GM23338 (cell line): ENCODE measurements around the gene SHISA3. TPM values are rescaled to one million over a fixed set of nuclear protein-coding genes. Genes with fewer than 3 reads are reported as not detected.

Experiments used
- ATAC-seq: fragments of 200-7000 bp; cut with Tn5 transposase; 3 replicates; pipeline ENCODE4 v1.9.1; 2020
- DNase-seq: peaks from one replicate; pipeline ENCODE4 v3.0.0-alpha.2; 2015; ENCODE audit warnings: low spot score
- H2AFZ ChIP-seq: fragments of 200-600 bp; sonication (generic); 2 replicates; pipeline ENCODE4 v1.8.0; 2016; ENCODE audit warnings: antibody characterized with exemption, mild to moderate bottlenecking, moderate library complexity
- H3F3A ChIP-seq: fragments of 200-600 bp; sonication (generic); replicated peaks from 2 replicates; pipeline ENCODE4 v1.8.0; 2017; ENCODE audit warnings: antibody characterized with exemption, mixed run types, low read depth
- H3K27ac ChIP-seq: fragments of 200-600 bp; sonication (generic); 2 replicates; pipeline ENCODE4 v1.6.1; 2016; ENCODE audit warnings: low read depth
- H3K27me3 ChIP-seq: fragments of 200-600 bp; sonication (generic); 2 replicates; pipeline ENCODE4 v1.8.0; 2016; ENCODE audit warnings: mild to moderate bottlenecking, mixed run types, moderate library complexity; ENCODE audit not compliant: insufficient read depth
- H3K36me3 ChIP-seq: fragments of 200-600 bp; sonication (generic); 2 replicates; pipeline ENCODE4 v1.8.0; 2016; ENCODE audit warnings: mild to moderate bottlenecking; ENCODE audit not compliant: insufficient read depth
- H3K4me1 ChIP-seq: fragments of 200-600 bp; sonication (generic); 2 replicates; pipeline ENCODE4 v1.8.0; 2016; ENCODE audit warnings: mild to moderate bottlenecking, moderate library complexity; ENCODE audit not compliant: insufficient read depth
- H3K4me2 ChIP-seq: fragments of 200-600 bp; sonication (generic); 2 replicates; pipeline ENCODE4 v1.7.1; 2017; ENCODE audit warnings: mixed run types
- H3K4me3 ChIP-seq: fragments of 200-600 bp; sonication (generic); 2 replicates; pipeline ENCODE4 v1.6.1; 2016; ENCODE audit warnings: mixed run types
- H3K79me2 ChIP-seq: fragments of 200-600 bp; sonication (generic); replicated peaks from 2 replicates; pipeline ENCODE4 v1.8.0; 2017; ENCODE audit warnings: mild to moderate bottlenecking; ENCODE audit not compliant: insufficient read depth
- H3K9me2 ChIP-seq: fragments of 200-600 bp; sonication (generic); 2 replicates; pipeline ENCODE4 v1.8.0; 2017; ENCODE audit not compliant: insufficient read depth
- H4K20me1 ChIP-seq: fragments of 200-600 bp; sonication (generic); replicated peaks from 2 replicates; pipeline ENCODE4 v1.8.0; 2017; ENCODE audit warnings: mild to moderate bottlenecking; ENCODE audit not compliant: insufficient read depth
- H3K27ac Mint-ChIP-seq: 2 replicates; pipeline ENCODE4 v1.8.0; 2020; ENCODE audit warnings: inconsistent platforms, mild to moderate bottlenecking, moderate library complexity, mixed read lengths
- H3K27me3 Mint-ChIP-seq: 3 replicates; pipeline ENCODE4 v1.8.0; 2022; ENCODE audit warnings: low read depth, mild to moderate bottlenecking, moderate library complexity, mixed read lengths, inconsistent platforms; ENCODE audit not compliant: insufficient read depth, poor library complexity
- H3K36me3 Mint-ChIP-seq: 3 replicates; pipeline ENCODE4 v1.8.0; 2021; ENCODE audit warnings: low read depth, mild to moderate bottlenecking, inconsistent platforms, moderate library complexity, mixed read lengths
- H3K4me1 Mint-ChIP-seq: 3 replicates; pipeline ENCODE4 v1.8.0; 2020; ENCODE audit warnings: mild to moderate bottlenecking, inconsistent platforms, mixed read lengths
- H3K4me3 Mint-ChIP-seq: 3 replicates; pipeline ENCODE4 v1.8.0; 2021; ENCODE audit warnings: moderate library complexity, mild to moderate bottlenecking, inconsistent platforms, mixed read lengths
- H3K9me3 Mint-ChIP-seq: 3 replicates; pipeline ENCODE4 v1.8.0; 2020; ENCODE audit warnings: moderate library complexity, mild to moderate bottlenecking, inconsistent platforms, mixed read lengths
- CREB1 ChIP-seq: fragments of 250-450 bp; sonication (Bioruptor Pico); IDR thresholded peaks from 2 replicates; pipeline ENCODE4 v1.5.0; 2020; ENCODE audit warnings: low read depth, mild to moderate bottlenecking, moderate library complexity
- ETS1 ChIP-seq: IDR thresholded peaks from 2 replicates; pipeline ENCODE4 v1.6.1; 2016; ENCODE audit warnings: antibody characterized with exemption
- EZH2phosphoT487 ChIP-seq: fragments of 200-600 bp; sonication (generic); IDR thresholded peaks from one replicate; pipeline ENCODE4 v1.8.1; 2018; ENCODE audit warnings: antibody characterized with exemption; ENCODE audit not compliant: unreplicated experiment
- JUNB ChIP-seq: IDR thresholded peaks from one replicate; pipeline ENCODE4 v1.6.1; 2016; ENCODE audit warnings: antibody characterized with exemption; ENCODE audit not compliant: unreplicated experiment
- NANOG ChIP-seq: IDR thresholded peaks from 2 replicates; pipeline ENCODE4 v1.6.1; 2016; ENCODE audit warnings: antibody characterized with exemption, borderline replicate concordance
- POLR2AphosphoS5 ChIP-seq: IDR thresholded peaks from 2 replicates; pipeline ENCODE4 v1.6.1; 2016; ENCODE audit warnings: antibody characterized with exemption, low read depth
- REST ChIP-seq: IDR thresholded peaks from one replicate; pipeline ENCODE4 v1.6.1; 2018; ENCODE audit warnings: antibody characterized with exemption; ENCODE audit not compliant: unreplicated experiment
- STAT1 ChIP-seq: IDR thresholded peaks from one replicate; pipeline ENCODE4 v1.6.1; 2016; ENCODE audit warnings: antibody characterized with exemption; ENCODE audit not compliant: unreplicated experiment
- ZNF114 ChIP-seq: fragments of 250-450 bp; sonication (Bioruptor Pico); IDR thresholded peaks from 2 replicates; pipeline ENCODE4 v1.5.0; 2020; ENCODE audit warnings: mild to moderate bottlenecking, moderate library complexity
- ZNF331 ChIP-seq: fragments of 250-450 bp; sonication (Bioruptor Pico); IDR thresholded peaks from 2 replicates; pipeline ENCODE4 v1.5.0; 2020; ENCODE audit warnings: low read depth, mild to moderate bottlenecking, moderate library complexity
- ZNF462 ChIP-seq: fragments of 250-450 bp; sonication (Bioruptor Pico); IDR thresholded peaks from 2 replicates; pipeline ENCODE4 v1.5.0; 2020; ENCODE audit warnings: mild to moderate bottlenecking, moderate library complexity
- polyA plus RNA-seq: library from polyadenylated mRNA; unstranded; fragments of >200 nt; fragmentation: Nextera tagmentation; extraction: Ambion mirVana; gene quantifications from 2 replicates; pipeline ENCODE4 v1.2.1, GENCODE V29; 2016
- total RNA-seq: library from RNA; depleted of rRNA; stranded (reverse); fragments of >200 nt; shearing (Covaris generic); gene quantifications from 2 replicates; pipeline ENCODE4 v1.2.3, GENCODE V29; 2014
- TF ChIP-seq, protein P1 (sequence below), 2 experiments: fragments of 200-600 bp in 1 of 2; sonication (generic) in 1 of 2; conservative IDR thresholded peaks; 2 replicates each; pipeline versions ENCODE4 v1.5.1 to v1.6.1; 2016 to 2017; ENCODE audit warnings: antibody characterized with exemption in 2 of 2, low read depth in 2 of 2, mild to moderate bottlenecking in 2 of 2, moderate library complexity in 1 of 2

SHISA3 gene
- total and polyA plus RNA-seq, 2 experiments from 2014 or later, result 4.4 to 5.0 TPM

DNA sequence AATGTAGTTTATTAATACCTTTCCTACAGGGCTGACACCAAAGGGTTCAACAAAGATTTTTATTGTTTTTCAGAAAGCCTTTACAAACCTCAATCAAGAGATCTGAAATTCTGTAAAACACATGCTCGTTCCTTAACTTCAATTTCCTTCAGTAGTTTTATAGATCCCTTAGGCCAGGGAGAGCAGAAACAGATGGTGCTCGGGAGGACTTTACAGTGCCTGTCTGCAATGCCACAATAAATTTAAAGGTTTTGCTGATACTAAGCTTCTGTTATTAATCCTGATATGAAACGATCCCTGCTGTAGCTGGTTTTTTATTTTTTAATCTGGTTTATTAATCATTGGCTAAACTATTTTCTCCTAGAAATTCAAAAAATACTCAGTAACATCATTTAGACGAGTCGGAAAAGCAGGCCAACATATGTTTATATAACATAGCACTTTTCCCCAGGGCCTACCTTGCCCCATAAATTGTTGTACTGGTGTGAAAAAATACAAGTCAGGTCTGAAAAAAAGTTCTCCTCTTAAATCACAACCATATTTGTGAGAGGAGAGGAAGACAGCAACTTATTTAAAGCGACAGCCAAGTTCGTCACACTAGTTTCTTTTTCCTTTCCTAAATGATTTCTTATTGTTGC lies 39.8 kb downstream of the SHISA3 start:
- H4K20me1 ChIP-seq, result no peaks in the 10 kb centered on the region
- H3K4me2 ChIP-seq, result no peak overlapping the region
- Mint-ChIP-seq H3K27me3 (no peaks in the 10 kb centered on the region), H3K4me3 (no peak overlapping the region), H3K4me1 (peaks cover 24% of the 10 kb centered on the region), H3K27ac (no peak overlapping the region), H3K36me3 (peaks cover 3% of the 10 kb centered on the region; the same call in 2 of the 3 replicates), H3K9me3 (no peaks in the 10 kb centered on the region)
- H2AFZ ChIP-seq, result no peak overlapping the region
- DNase-seq (no peak), ATAC-seq (no peak)
- H3K4me3 ChIP-seq, result no peak overlapping the region
- H3K9me2 ChIP-seq, result no peaks in the 10 kb centered on the region
- no peaks in the 10 kb centered on the region for H3K36me3 ChIP-seq
- TF ChIP-seq REST (no peak), ZNF462 (no peak), ETS1 (no peak), EZH2phosphoT487 (no peak), JUNB (no peak), CREB1 (CRISPR knock-in tag) (no peak), STAT1 (no peak), ZNF331 (CRISPR knock-in tag) (no peak), NANOG (no peak), POLR2AphosphoS5 (no peak), ZNF114 (CRISPR knock-in tag) (no peak)
- TF ChIP-seq, protein P1, sequence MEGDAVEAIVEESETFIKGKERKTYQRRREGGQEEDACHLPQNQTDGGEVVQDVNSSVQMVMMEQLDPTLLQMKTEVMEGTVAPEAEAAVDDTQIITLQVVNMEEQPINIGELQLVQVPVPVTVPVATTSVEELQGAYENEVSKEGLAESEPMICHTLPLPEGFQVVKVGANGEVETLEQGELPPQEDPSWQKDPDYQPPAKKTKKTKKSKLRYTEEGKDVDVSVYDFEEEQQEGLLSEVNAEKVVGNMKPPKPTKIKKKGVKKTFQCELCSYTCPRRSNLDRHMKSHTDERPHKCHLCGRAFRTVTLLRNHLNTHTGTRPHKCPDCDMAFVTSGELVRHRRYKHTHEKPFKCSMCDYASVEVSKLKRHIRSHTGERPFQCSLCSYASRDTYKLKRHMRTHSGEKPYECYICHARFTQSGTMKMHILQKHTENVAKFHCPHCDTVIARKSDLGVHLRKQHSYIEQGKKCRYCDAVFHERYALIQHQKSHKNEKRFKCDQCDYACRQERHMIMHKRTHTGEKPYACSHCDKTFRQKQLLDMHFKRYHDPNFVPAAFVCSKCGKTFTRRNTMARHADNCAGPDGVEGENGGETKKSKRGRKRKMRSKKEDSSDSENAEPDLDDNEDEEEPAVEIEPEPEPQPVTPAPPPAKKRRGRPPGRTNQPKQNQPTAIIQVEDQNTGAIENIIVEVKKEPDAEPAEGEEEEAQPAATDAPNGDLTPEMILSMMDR (conservative IDR thresholded peaks at IDR 0.05; ENCODE audit: low read depth in 2 of 2), result no peak
- H3F3A ChIP-seq, result no peaks in the 10 kb centered on the region
- no peaks in the 10 kb centered on the region for H3K79me2 ChIP-seq
- H3K27ac ChIP-seq, result no peak overlapping the region
- H3K4me1 ChIP-seq, result no peaks in the 10 kb centered on the region
- H3K27me3 ChIP-seq, result no peaks in the 10 kb centered on the region
